Osteocyte (in vitro differentiated cells): ENCODE measurements around the gene TCF23. TPM values are rescaled to one million over a fixed set of nuclear protein-coding genes. Genes with fewer than 3 reads are reported as not detected.

Experiments used
- DNase-seq: peaks from one replicate; pipeline ENCODE4 v3.0.0; 2021; ENCODE audit warnings: mixed read lengths; ENCODE audit not compliant: unreplicated experiment; ENCODE audit errors: extremely low spot score
- H3K27ac Mint-ChIP-seq: one replicate; pipeline ENCODE4 v1.8.0; 2021; ENCODE audit warnings: mild to moderate bottlenecking, mixed read lengths; ENCODE audit not compliant: unreplicated experiment
- H3K27me3 Mint-ChIP-seq: one replicate; pipeline ENCODE4 v1.8.0; 2021; ENCODE audit warnings: mixed read lengths; ENCODE audit not compliant: unreplicated experiment
- H3K36me3 Mint-ChIP-seq: one replicate; pipeline ENCODE4 v1.8.0; 2021; ENCODE audit warnings: mixed read lengths; ENCODE audit not compliant: unreplicated experiment
- H3K4me1 Mint-ChIP-seq: one replicate; pipeline ENCODE4 v1.8.0; 2021; ENCODE audit warnings: mixed read lengths; ENCODE audit not compliant: unreplicated experiment
- H3K4me3 Mint-ChIP-seq: one replicate; pipeline ENCODE4 v1.8.0; 2021; ENCODE audit warnings: mild to moderate bottlenecking, moderate library complexity, mixed read lengths; ENCODE audit not compliant: unreplicated experiment
- H3K9me3 Mint-ChIP-seq: one replicate; pipeline ENCODE4 v1.8.0; 2021; ENCODE audit warnings: mixed read lengths; ENCODE audit not compliant: unreplicated experiment
- total RNA-seq: library from RNA; stranded (reverse); gene quantifications from 2 replicates; pipeline ENCODE4 v1.2.1, GENCODE V29; 2021
- TF ChIP-seq, protein P1 (sequence below): fragments of 200-600 bp; sonication (generic); IDR thresholded peaks from 2 replicates; pipeline ENCODE4 v1.5.0; 2021; ENCODE audit warnings: antibody characterized with exemption, mild to moderate bottlenecking, moderate library complexity

TCF23 gene
- total RNA-seq, 1 donor from 2014 or later = not detected

DNA sequence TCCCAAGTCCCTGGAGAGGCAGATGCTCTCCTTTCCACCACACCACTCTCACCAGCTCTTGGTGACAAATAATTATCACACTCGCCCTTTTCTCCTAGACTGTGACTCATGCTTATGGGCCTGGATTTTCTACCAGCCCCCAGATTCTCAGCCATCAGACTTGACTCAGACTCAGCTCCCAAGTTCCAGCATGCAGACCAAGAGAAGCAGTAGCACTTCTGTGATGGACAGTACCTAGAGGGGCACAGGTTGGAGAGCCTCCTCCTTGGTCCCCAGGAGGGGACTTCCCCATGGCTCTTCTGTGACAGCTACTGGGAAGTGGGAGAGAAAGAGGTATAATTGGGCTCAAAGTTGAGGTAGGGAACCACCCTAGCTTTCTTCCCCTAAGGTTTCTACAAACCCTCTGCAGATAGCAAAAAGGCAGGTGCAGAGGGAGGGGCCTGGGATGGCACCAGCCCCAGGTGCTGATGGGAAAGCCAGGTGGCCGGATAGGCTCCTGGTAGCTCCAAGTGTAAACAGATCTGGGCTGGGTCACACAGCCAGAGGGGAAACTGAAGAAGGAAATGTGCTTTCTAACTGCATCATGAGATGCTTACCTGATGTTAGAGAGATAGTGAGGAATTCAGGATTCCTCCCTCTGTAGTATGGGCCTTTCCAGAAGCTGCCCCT, 4.1 kb downstream of the TCF23 start:
- H3K27ac Mint-ChIP-seq = no peak overlapping the region
- no peak overlapping the region for H3K4me3 Mint-ChIP-seq

DNA sequence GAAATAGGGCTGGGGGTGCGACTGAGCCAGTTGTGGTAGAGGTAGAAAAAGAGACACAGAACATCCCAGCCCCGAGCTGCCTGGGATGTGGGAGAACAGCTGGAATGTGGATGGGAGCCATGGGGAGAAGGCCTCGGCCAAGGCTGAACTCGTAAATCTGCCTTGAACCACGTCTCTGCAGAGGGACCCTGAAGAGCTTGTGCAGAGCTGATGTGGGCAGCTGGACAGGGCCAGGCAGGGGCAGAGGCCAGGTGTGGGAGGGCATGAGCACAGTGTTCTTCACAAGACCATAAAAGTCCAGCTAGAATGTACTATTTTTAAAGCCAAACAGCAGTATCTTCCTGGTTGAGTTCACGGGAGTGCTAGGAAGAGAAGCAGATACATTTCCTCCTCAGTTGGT, 5.7 kb downstream of the TCF23 start:
- no peak overlapping the region for H3K27ac Mint-ChIP-seq
- H3K9me3 Mint-ChIP-seq = no peaks in the 10 kb centered on the region
- TF ChIP-seq, protein P1, sequence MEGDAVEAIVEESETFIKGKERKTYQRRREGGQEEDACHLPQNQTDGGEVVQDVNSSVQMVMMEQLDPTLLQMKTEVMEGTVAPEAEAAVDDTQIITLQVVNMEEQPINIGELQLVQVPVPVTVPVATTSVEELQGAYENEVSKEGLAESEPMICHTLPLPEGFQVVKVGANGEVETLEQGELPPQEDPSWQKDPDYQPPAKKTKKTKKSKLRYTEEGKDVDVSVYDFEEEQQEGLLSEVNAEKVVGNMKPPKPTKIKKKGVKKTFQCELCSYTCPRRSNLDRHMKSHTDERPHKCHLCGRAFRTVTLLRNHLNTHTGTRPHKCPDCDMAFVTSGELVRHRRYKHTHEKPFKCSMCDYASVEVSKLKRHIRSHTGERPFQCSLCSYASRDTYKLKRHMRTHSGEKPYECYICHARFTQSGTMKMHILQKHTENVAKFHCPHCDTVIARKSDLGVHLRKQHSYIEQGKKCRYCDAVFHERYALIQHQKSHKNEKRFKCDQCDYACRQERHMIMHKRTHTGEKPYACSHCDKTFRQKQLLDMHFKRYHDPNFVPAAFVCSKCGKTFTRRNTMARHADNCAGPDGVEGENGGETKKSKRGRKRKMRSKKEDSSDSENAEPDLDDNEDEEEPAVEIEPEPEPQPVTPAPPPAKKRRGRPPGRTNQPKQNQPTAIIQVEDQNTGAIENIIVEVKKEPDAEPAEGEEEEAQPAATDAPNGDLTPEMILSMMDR = no peak
- H3K4me3 Mint-ChIP-seq = no peak overlapping the region
- no peak for DNase-seq
- H3K4me1 Mint-ChIP-seq = no peaks in the 10 kb centered on the region
- H3K27me3 Mint-ChIP-seq = peaks cover 8% of the 10 kb centered on the region
- H3K36me3 Mint-ChIP-seq = no peaks in the 10 kb centered on the region

More for the DNA sequence above, 4.1 kb downstream of the TCF23 start:
- no peak for DNase-seq
- Mint-ChIP-seq H3K27me3 (peaks cover 4% of the 10 kb centered on the region), H3K9me3 (no peaks in the 10 kb centered on the region), H3K36me3 (no peaks in the 10 kb centered on the region), H3K4me1 (no peaks in the 10 kb centered on the region)
- TF ChIP-seq, protein P1 = no peak

DNA sequence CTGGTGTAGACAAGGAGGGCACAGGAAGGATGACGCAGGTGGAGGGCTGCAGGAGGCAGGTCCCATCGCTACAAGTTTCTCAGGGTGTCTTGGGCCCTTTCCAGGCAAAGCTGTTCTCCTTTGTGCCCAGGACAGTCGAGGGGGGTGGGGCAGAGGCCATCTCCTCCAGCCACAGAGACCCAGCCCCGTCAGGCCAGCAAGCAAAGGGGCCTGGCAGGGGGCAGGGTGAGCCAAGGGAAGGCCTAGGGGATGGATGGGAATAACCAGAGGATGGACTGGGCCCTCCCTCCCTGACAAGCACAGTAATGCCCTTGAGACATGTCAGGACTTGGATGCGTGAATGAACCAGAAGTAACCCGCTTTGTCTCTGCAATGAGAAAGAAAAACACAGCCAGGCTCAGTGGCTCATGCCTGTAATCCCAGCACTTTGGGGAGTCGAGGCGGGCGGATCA, 6.3 kb downstream of the TCF23 start:
- TF ChIP-seq, protein P1 = no peak
- peaks cover 8% of the 10 kb centered on the region for H3K27me3 Mint-ChIP-seq
- no peaks in the 10 kb centered on the region for H3K9me3 Mint-ChIP-seq
- H3K4me3 Mint-ChIP-seq = no peak overlapping the region
- DNase-seq = no peak
- no peaks in the 10 kb centered on the region for H3K36me3 Mint-ChIP-seq
- no peak overlapping the region for H3K27ac Mint-ChIP-seq
- H3K4me1 Mint-ChIP-seq = no peaks in the 10 kb centered on the region

DNA sequence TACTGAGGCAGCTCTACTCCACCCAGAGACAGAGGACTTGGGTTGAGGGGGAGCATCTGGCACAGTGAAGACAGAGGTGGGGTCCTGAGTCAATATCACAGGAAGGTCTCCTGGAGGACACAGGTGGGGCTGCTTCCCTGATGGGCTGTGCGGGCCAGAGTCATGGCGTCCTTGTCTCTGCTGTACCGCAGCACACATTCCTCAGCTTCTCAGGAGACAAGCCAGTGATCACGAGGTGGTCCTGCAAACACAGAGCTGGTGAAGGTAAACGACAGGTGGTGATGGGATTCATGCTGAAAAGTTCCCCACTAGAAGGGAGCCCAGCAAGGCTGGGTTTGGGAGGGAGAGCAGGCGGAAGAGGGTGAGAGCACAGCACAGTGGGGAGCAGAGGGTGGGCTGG, 9.7 kb downstream of the TCF23 start:
- no peak for DNase-seq
- TF ChIP-seq, protein P1 = no peak
- Mint-ChIP-seq H3K9me3 (no peaks in the 10 kb centered on the region), H3K4me1 (no peaks in the 10 kb centered on the region), H3K4me3 (no peak overlapping the region), H3K27ac (no peak overlapping the region), H3K36me3 (no peaks in the 10 kb centered on the region), H3K27me3 (peaks cover 11% of the 10 kb centered on the region)

DNA sequence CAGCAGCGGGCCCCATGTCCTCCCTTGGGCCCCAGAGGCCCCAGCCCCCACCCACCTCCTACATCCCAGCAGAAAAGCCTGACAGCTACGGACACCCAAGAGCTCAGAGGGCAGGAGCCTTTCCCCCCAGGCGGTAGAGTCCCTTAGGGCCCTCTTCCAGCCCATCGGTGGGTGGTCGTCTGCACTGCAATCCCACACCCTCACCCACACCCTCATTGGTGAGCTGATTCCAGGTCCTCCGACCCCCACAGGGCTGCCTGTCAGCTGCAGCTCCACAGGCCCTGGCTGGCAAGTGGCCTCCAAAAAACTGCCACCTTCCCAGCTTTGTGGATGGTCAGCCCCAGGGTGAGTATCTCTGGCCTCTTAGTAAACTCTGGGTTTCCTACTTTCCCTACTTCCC, 10.5 kb downstream of the TCF23 start:
- no peaks in the 10 kb centered on the region for H3K4me1 Mint-ChIP-seq
- TF ChIP-seq, protein P1 = no peak
- no peak overlapping the region for H3K4me3 Mint-ChIP-seq
- H3K9me3 Mint-ChIP-seq = no peaks in the 10 kb centered on the region
- no peak overlapping the region for H3K27ac Mint-ChIP-seq
- peaks cover 8% of the 10 kb centered on the region for H3K27me3 Mint-ChIP-seq
- no peaks in the 10 kb centered on the region for H3K36me3 Mint-ChIP-seq
- DNase-seq = no peak
